Stimulated activated CD4-positive, alpha-beta T cell treated with anti-CD3 and anti-CD28 coated beads, Interleukin-12 subunit alpha, Interleukin-12 subunit beta, amount 100 ng/mL, for 48 hours (primary cell): ENCODE results near the gene TADA3.
A peak's percentile ranks its signal among the peaks of the same experiment; 100 is the strongest.

Source experiments
- DNase-seq, 3 donors: peaks; one replicate each; pipeline ENCODE4 v3.0.0-alpha.2; 2020; ENCODE audit warnings: low read depth in 2 of 3, low spot score in 1 of 3

TADA3 gene

DNA sequence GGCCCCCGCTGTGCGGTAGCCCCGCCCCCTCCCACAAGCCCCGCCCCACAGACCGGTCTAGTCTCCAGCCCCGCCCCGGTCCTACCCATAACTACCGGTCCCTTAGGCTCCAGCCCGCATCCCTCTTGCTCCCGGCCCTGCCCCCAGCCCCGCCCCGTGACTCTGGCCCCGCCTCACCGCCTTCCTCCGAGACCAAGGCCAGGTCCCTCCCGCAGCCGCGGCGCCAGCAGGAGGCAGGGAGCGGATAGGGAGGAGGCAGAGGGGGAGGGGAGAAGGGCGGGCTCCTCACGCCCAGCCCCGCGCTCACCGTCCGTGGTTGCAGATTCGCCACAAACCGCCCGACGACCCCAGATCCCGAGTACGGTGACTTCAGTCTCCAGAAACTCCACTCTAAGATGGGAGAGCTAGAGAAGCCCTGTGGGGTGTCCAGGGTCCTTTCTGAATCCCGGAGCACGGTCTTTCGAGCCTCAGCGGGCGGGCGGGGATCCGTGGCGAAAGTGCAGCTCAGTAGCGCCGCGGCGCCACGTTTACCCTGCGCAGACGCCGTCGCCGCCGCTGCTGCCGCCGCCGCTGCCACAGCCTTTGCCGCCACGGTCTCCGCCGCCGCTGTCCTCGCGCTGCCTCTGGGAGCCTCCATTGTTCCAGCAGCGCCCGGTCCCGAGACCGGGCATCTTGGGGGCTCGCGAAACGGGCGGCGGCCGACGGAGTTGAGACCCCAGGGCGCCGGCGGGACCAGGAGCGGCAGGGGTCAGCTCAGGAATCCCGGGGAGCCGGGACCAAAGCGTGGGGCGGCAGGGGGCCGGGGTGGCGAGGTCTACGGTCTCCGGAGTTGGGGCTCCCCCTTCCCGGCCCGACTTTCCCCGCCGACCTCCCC lies 60.8 kb downstream of the TADA3 start, which contains the start of gene BRPF1:
BRPF1 (plus strand) TSS at position 530 of the 874 bp plus-strand sequence. CDS start 2,406 bp downstream, outside the sequence.
- DNase-seq = peak; percentile 99 to 100 (median 99)

DNA sequence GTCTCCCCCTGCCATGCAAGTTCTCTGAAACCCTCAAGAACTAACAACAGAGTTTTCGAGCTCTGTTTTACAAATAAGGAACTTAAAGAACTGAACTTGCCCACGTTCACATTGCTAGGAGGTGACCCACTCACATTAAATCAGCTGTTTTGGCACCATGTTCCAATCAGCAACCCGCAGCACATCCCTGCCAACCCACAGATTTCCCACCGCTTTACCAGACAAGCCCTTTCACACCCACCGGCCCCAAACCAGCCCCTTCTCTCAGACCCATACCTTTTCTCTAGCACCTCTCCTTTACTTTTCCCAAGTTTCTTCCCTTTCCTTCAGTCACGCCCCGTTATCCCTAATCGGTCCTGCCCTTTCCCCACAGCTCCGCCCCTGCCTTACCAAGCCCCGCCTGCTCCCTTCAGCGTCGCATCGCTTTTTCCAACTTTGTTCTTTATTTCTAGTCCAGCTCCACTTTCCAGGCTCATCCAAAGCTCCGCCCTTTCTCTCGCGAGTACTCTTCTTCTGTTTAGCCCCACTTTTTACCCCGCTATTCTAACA lies 61.5 kb downstream of the TADA3 start:
- no peak for DNase-seq
